Measurements from ENCODE around the gene MRPL23.

- TF ChIP-seq, protein P1, sequence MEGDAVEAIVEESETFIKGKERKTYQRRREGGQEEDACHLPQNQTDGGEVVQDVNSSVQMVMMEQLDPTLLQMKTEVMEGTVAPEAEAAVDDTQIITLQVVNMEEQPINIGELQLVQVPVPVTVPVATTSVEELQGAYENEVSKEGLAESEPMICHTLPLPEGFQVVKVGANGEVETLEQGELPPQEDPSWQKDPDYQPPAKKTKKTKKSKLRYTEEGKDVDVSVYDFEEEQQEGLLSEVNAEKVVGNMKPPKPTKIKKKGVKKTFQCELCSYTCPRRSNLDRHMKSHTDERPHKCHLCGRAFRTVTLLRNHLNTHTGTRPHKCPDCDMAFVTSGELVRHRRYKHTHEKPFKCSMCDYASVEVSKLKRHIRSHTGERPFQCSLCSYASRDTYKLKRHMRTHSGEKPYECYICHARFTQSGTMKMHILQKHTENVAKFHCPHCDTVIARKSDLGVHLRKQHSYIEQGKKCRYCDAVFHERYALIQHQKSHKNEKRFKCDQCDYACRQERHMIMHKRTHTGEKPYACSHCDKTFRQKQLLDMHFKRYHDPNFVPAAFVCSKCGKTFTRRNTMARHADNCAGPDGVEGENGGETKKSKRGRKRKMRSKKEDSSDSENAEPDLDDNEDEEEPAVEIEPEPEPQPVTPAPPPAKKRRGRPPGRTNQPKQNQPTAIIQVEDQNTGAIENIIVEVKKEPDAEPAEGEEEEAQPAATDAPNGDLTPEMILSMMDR (IDR thresholded peaks at IDR 0.05; ENCODE audit: extremely low read depth in 1 of 2, insufficient read depth in 1 of 2, low read depth in 1 of 2, low read length in 2 of 2): no peak
- no peak for TF ChIP-seq POLR2A (IDR thresholded peaks at IDR 0.05; ENCODE audit: low read depth, low read length)
- TF ChIP-seq JUN (IDR thresholded peaks at IDR 0.05; ENCODE audit: borderline replicate concordance, insufficient read depth, insufficient read length, low read depth): no peak
- no peak for TF ChIP-seq POLR2AphosphoS5 (IDR thresholded peaks at IDR 0.05; ENCODE audit: insufficient read depth, low read depth, low read length)
- no peak for TF ChIP-seq EZH2 (IDR thresholded peaks at IDR 0.05; ENCODE audit: borderline replicate concordance, low read depth, low read length, severe bottlenecking)
- TF ChIP-seq FOS (IDR thresholded peaks at IDR 0.05; ENCODE audit: borderline replicate concordance, insufficient read depth, low read length): no peak
- no peak for TF ChIP-seq MYC (IDR thresholded peaks at IDR 0.05; ENCODE audit: low read depth, low read length)
- TF ChIP-seq, protein P2, sequence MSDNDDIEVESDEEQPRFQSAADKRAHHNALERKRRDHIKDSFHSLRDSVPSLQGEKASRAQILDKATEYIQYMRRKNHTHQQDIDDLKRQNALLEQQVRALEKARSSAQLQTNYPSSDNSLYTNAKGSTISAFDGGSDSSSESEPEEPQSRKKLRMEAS (IDR thresholded peaks at IDR 0.05; ENCODE audit: insufficient read depth, insufficient read length): no peak
Measured at GRCh38 chr11:1964955-1965354, 17.8 kb downstream of the MRPL23 start.
